ENCODE data around the gene GALNT11. TPM values are rescaled to one million over a fixed set of nuclear protein-coding genes. Genes with fewer than 3 reads are reported as not detected.

The GALNT11 gene
- total RNA-seq, 1 experiment from 2014 or later = 24.1 TPM

GRCh38 chr7:152158801-152159587 lies 133.5 kb downstream of the GALNT11 start:
- no peak overlapping the region for H2BK15ac ChIP-seq (ENCODE audit: low read depth, low read length)
- no peak overlapping the region for H2AK5ac ChIP-seq (ENCODE audit: insufficient read length, low read length)
- H3K14ac ChIP-seq (ENCODE audit: insufficient read depth, low read length) = no peak overlapping the region
- Mint-ChIP-seq H3K27ac (peak overlapping the region in 2 of 3 experiments; percentile 9 to 49; a peak in 1 of 7 replicates), H3K4me3 (no peak overlapping the region), H3K27me3 (ENCODE audit: low read depth) (no peaks in the 10 kb centered on the region), H3K36me3 (ENCODE audit: insufficient read depth in 1 of 3, low read depth in 3 of 3) (peaks cover 15 to 44% (median 43%) of the 10 kb centered on the region in 3 experiments; a peak in 6 of 7 replicates), H3K9me3 (no peaks in the 10 kb centered on the region), H3K4me1 (no peaks in the 10 kb centered on the region)
- no peak overlapping the region for H4K5ac ChIP-seq (ENCODE audit: insufficient read length, low read depth, low read length)
- no peak overlapping the region for H4K91ac ChIP-seq (ENCODE audit: insufficient read length, low read depth, low read length)
- H4K8ac ChIP-seq (replicated peaks; ENCODE audit: insufficient read length, low read depth, low read length) = no peak overlapping the region
- H2BK12ac ChIP-seq (ENCODE audit: insufficient read length, low read depth, low read length) = no peak overlapping the region
- no peak overlapping the region for H2AFZ ChIP-seq (ENCODE audit: low read length)
- no peaks in the 10 kb centered on the region for H3K4me1 ChIP-seq (ENCODE audit: insufficient read depth, low read length)
- no peaks in the 10 kb centered on the region for H3K9me3 ChIP-seq (ENCODE audit: control insufficient read depth, low read depth, low read length)
- H3K27ac ChIP-seq (ENCODE audit: insufficient read length, low read depth, low read length) = no peak overlapping the region
- H3K79me2 ChIP-seq (ENCODE audit: insufficient read depth, low read length) = no peaks in the 10 kb centered on the region
- H3K9ac ChIP-seq (ENCODE audit: extremely low read depth, insufficient read length, low read length) = no peak overlapping the region
- no peaks in the 10 kb centered on the region for H3K27me3 ChIP-seq (ENCODE audit: insufficient read depth, low read length)
- no peak overlapping the region for H2BK120ac ChIP-seq (ENCODE audit: low read depth, low read length, poor library complexity, severe bottlenecking)
- no peak for DNase-seq
- H3K18ac ChIP-seq (ENCODE audit: insufficient read length, low read depth, low read length) = no peak overlapping the region
- H3K56ac ChIP-seq (ENCODE audit: insufficient read length, low read depth, low read length) = no peak overlapping the region
- no peaks in the 10 kb centered on the region for H3K23me2 ChIP-seq (ENCODE audit: insufficient read length, low read depth, low read length, poor library complexity, severe bottlenecking)
- H4K20me1 ChIP-seq (ENCODE audit: control insufficient read depth, insufficient read depth, insufficient read length) = peaks cover 2% of the 10 kb centered on the region
- H3K4me2 ChIP-seq (ENCODE audit: insufficient read depth, insufficient read length, low read length) = no peak overlapping the region
- no peak for TF ChIP-seq CTCF (conservative IDR thresholded peaks at IDR 0.05)
- H3T11ph ChIP-seq (ENCODE audit: low read length) = no peak overlapping the region
- H2BK5ac ChIP-seq (ENCODE audit: insufficient read length, low read length) = no peak overlapping the region
- H3K23ac ChIP-seq (ENCODE audit: insufficient read length, low read depth, low read length) = no peak overlapping the region
- H3K79me1 ChIP-seq (ENCODE audit: insufficient read depth, low read depth, low read length, poor library complexity, severe bottlenecking) = no peaks in the 10 kb centered on the region
- H2BK20ac ChIP-seq (ENCODE audit: low read depth, low read length, poor library complexity, severe bottlenecking) = no peak overlapping the region
- WGBS (ENCODE audit: extremely low coverage, insufficient read length, low lambda C conversion rate) = no CpG with 5 or more reads among the region's 11 CpGs
- H3K4ac ChIP-seq (ENCODE audit: low read depth, low read length) = no peak overlapping the region
